Measurements from ENCODE around the gene WEE2.
"Not testable (repeated sequence)": the region's sequence is repeated elsewhere in the genome, so short reads cannot be mapped to it uniquely, and the experiment has no call there.

The WEE2 gene

DNA sequence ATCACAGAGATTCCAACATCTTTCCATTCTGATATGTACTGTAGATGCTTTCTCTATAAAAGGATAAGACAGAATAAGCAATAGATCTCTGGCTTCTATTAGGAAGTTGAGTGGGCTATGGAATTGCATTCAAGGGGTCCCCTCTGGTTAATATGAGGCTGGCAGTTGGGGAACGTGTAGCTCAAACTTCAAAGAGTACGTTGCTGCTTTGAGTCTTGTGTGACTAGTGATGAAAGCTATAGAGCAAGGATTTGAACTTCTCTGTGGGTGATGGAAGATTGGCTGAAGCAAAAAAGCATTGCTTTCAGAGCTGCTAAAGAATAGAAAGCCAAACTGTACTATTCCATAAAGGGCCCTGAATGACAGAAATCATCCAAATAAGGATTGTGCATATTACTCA lies 6.4 kb downstream of the WEE2 start:
- no peak for DNase-seq (ENCODE audit: low spot score)

DNA sequence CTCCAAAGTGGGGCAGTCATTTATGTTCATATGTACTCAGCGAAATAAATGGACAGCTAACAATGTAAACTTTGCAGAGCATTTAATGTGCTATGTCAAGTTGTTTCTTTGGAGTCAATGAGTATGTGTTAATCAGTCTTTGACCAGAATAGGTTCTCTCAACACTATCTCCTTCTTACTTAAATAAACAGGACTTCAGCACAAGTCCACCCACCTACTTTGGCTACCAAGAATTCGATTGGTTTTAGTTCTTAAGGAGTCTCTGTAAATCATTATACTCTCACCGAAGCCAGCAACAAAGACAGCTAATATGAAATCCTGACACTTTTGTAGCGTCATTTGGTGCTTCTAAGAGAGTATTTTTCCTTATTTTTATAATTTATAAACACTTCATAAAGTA lies 6.9 kb downstream of the WEE2 start:
- no peak for DNase-seq (ENCODE audit: low spot score)

DNA sequence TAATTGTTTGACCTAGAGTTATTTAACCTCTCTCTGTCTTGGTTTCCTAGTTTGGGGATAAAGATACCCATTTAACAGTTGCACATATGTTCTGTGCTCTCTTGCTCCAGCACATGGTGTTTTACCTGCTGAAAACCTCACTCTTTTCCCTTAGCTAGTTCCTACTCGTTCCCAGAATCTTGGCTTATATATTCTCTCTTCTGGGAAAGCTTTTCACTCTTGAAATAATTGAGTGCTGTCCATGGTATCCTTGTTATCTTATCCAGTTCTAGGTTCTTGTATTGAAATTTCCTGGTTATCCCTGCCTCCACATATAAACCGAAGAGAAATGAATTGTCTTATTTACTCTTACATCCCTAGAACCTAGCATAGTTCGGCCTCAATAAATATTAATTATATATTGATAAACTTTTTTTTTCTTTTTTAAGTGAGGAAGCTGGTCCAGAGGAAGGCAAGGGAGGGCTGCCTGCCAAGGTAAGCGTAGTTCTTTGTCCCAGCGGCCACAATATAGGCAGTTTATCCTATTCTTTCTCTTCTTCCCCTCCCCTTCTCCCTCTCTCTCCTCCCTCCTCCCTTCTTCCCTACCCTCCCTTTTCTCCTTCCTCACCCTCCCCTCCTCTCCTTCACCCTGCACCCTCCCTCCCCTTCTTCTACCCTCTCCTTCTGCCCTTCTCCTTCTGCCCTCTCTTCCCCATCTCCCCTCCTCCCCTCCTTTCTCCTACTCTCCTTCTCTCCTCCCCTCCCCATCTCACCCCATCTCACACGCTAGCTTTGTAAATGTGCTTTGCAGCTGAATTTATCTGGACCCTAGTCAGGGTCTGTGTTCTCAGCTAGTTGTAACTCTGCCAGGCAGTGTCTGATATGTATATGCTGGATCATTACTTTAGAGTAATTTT lies 7.9 kb downstream of the WEE2 start:
- DNase-seq (ENCODE audit: low spot score) = no peak

DNA sequence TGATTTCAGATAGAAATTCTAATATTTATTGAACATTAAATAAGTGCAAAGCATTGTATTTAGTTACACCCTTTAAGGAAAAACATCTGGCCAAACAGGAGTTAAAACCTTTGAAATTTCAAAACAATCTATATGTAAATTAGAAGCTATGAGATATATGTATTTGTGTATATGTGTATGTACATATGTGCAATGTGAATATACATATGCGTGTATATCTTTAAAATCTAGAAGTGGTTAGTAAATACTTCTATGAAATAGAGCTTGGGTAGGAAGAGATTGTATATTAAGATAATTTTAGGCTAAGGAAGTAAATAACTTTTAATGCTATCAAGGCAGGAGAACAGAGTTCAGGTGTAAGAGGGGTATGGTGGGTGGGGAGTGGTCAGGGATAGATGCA lies 9.3 kb downstream of the WEE2 start:
- DNase-seq (ENCODE audit: low spot score) = no peak

DNA sequence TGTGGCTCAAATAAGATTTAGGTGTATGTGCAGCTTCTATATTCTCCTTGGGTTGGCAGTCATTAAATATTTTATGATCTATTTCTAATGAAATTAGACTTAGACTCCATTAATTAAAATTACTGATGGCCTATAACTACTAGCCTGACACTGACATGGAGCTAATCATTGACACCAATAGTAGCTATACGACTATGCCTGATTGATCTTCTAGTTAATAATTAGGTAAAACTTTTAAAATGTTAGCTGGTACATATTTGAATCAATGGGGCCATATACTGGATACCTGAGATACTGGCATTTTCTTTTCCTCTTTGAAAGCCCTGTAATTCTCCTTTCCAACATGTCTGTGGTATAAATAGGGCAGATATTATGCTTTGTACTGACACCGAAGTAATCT lies 14.4 kb downstream of the WEE2 start:
- no peak for DNase-seq (ENCODE audit: low spot score)

DNA sequence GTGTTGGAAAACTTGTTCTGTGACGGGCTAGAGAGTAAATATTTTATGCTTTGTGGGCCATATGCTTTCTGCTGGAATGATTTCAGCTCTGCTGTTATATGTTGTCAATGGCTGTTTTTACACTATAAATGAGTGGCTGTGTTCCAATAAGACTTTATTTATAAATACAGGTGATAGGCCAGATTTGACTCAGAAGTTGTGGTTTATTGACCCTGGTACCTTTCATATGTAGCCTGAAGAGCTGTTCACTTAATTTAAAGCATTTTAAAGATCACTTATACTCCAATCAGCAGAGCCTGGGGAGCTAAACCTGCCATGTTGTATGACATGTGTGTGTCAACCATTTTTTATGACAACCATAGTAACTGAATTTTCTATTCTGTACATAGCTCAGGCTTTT lies 20.9 kb downstream of the WEE2 start:
- DNase-seq (ENCODE audit: low spot score) = no peak

DNA sequence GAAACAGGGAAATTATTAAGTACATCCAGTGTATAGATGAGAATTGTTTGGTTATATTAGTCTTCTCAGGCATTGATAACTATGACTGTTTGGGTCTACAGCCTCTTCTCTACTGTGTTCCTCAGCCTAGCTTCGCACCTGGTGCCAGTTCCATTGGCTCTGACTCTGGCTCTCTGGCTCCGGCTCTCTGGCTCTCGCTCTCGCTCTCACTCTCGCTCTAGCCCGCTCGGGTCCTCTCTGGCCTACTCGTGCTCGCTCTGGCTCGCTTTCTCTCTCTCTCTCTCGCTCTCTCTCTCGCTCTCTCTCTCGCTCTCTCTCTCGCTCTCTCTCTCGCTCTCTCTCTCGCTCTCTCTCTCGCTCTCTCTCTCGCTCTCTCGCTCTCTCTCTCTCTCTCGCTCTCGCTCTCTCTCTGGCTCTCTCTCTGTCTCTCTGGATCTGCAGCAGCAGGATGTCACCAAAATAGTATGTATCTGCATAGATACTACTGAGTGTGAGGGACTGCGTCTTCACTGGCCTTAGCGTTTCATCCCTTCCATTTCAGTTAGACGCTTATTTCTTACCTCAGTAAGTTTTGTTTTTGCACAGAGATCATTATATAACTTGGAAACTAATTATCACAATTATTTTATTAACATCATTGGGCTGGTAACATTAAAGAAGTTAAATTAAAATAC lies 23.5 kb downstream of the WEE2 start:
- DNase-seq (ENCODE audit: low spot score) = no peak

DNA sequence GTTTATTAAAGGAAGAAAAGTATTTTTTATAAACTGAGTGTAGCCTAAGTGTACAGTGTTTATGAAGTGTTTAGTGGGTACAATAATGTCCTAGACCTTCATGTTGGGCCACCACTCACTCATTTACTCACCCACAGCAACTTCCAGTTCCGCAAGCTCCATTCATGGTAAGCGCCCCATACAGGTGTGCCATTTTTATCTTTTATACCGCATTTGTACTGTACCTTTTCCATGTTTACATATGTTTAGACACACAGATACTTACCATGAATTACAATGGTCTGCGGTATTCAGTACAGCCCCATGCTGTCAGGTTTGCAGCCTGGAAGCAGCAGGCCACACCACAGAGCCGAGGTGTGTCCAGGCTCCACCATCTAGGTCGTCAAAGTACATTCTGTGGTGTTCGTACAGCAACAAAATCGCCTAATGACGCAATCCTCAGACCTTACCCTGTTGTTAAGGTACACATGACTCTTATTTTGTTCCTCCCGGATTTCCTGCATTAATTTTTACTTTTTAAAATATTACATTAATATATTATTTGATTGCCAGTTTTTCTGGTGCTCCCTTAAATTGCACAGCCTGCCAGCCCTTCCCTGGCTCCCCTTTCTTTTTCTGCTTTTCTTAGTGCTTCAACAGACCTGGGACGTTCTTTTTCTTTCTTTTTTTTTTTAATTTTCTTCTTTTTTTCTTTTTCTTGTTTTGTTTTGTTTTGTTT lies 29.1 kb downstream of the WEE2 start:
- no peak for DNase-seq (ENCODE audit: low spot score)

DNA sequence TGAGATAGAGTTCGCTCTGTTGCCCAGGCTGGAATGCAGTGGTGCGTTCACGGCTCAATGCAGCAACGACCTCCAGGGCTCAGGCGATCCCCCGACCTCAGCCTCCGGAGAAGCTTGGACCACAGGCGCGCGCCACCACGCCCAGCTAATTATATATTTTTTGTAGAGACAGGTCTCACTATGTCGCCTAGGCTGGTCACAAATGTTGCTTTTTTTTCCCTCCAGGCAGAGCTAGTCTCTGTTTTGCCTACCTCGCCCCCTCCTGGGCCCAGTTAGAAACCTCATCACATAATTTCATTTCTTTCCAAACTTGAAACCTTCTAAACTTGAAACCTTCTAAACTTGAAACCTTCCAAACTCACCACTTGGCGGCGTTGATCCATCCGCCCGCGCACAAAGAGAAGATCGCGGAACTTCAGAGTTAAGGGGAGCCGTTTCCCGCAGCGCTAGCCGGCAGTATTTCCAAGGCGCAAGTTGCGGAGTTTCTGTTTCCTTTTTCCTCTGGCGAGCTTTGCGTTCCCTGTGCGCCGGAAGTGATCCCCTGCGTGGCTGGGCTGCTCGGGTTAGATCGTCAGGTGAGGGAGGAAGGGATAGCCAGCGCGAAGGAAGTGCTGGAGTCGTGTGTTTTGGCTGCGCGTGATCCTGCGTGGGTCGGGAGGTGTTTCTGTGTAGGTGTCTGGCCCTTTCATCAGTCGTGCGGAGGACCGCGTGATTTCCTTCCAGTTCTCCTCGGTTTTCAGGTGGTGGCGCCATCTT lies 29.9 kb downstream of the WEE2 start, which contains the start of gene SSBP1:
Gene SSBP1, plus strand, starts transcription at position 523 of the 756 bp plus-strand sequence. CDS start 809 bp downstream, outside the sequence.
- peak; percentile 89 for DNase-seq (ENCODE audit: low spot score)

DNA sequence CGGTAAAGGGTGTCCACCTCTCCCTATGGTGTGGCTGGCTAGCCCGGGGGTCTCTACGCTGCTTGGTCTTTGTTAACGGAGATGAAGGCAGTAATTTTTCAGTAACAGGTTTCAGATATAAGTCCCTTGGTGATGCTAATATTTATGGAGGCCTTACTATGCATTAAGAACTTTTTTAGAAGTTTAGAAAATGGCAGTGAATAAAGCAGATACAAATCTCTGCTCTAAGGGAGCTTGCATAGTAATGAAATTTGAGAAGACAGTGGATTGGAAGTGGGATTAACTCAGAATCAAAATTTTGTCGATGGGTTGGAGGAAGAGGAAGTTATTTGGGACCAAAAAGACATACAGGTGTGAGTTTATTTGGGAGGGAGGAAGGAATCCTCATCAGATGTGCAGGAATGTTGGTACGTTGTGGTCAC lies 30.4 kb downstream of the WEE2 start:
- no peak for DNase-seq (ENCODE audit: low spot score)

DNA sequence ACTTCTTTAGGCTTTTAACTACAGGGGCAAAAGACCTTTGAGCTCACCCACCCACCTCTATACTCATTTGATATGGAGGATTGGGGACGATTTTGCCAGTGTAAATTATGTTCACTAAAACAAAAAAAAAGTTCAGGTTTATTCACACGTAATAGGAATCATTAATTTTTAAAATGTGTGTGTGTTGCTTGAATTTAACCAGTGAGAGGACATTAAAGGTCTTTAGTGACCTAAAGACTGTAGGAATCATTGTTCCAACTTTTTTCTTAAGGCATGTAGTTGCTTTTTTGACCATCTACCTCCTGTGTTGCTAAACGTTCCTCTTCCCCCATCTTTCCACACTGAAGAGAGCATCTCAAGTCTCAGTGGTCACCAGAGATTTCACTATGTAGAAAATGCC lies 31.1 kb downstream of the WEE2 start:
- no peak for DNase-seq (ENCODE audit: low spot score)

DNA sequence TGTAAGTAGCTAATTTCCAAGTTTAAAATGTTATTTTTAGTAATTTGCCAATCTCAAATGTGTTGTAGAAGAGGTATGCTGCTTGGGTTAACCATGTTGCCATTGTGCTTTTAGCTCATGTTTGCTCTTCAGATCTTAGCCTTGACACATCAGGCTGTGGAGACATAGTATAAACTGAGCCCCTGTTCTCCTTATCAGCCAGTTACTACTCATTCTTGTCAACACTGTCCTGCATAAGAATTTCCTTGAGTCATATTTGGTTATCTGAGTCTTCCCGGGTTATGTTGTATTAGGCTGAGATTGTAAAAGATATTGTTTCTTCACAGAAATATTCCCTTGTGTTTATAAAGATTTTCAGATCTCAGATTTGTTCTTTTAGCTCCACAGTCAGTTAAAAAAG lies 34.1 kb downstream of the WEE2 start:
- DNase-seq (ENCODE audit: low spot score) = no peak

DNA sequence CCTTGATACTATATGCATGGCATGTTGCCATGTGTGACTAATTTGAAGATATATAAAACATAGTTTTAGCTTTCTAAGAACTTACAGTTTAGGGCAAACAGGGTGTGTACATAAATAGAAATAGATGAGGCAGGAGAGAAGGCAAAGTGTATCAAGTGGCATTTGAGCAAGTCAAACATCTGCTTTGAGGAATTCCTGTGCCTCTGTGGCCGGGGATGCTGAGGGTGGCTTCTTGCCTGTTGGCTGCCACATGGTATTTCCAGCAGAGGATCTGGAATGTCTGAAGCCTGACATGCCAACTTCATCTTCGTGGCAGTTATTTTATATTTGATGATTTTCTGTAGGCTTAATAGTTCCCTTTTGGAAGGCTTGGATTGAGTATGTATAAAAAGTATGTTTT lies 36.0 kb downstream of the WEE2 start:
- no peak for DNase-seq (ENCODE audit: low spot score)

DNA sequence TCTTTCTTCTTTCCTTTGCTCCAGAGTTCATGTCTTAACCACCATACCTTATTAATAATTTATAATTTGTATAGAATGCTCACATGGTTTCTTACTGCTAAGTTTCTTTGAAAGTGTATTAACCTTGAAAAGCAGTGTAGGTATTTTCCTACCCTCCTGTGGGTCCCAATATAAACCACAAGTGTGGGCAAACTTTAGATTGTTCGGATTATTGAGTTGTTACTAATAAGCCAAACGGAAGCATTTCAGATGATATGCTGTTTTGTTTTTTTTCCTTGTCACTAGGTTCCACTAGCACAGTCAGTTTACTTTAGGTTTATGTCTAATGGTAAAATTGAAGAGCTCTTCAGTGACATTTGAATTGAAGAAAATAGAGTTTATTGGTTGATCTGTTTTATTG lies 40.2 kb downstream of the WEE2 start:
- DNase-seq (ENCODE audit: low spot score) = no peak

DNA sequence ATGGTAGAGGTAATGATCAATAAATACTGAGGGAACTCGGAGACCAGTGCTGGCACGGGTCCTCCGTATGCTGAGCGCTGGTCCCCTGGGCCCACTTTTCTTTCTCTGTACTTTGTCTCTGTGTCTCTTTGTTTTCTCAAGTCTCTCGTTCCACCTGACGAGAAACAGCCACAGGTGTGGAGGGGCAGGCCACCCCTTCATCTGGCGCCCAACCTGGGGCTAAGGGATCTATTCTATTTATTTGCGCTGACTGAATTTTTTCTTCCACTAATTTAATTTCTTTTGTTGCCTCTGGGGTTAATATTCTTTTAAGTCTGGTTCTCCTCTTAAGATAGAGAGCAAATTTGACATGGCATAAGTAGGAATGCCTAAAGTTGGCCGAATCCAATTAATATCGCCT lies 43.8 kb downstream of the WEE2 start:
- not testable (repeated sequence) for DNase-seq (ENCODE audit: low spot score)

DNA sequence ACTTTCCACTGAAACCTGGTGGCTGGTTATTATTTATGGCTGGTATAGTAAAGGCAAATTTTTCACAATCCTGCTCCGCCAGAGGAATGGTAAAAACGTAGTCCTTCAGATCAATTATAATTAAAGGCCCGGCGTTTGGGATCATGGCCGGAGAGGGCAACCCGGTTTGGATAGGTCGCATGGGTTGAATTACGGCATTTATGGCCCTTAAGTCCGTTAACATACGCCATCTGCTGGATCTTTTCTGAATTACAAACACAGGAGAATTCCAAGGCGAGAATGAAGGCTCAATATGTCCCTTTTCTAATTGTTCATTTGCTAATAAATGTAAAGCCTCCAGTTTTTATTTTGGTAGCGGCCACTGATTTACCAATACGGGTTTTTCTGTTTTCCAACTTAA lies 44.5 kb downstream of the WEE2 start:
- no peak for DNase-seq (ENCODE audit: low spot score)

DNA sequence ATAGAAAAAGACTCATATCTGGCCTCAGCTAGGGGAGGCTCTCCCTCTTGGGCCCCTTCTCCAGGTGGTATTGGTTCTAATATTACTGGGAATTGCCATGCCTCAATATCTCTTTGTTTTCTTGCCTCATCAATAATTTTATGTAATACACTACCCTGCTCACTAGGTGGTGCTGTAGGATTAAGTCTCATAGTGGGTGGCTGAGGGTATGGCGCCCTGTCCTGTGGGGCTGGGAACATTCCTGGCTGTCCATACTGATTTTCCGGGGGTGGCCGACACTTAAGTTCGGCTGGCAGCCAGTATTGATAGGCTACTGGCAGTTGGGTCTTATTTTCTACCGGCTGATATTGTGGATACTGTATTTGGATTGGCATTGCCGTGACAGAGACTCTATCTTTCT lies 46.8 kb downstream of the WEE2 start:
- DNase-seq (ENCODE audit: low spot score) = peak; percentile 13

DNA sequence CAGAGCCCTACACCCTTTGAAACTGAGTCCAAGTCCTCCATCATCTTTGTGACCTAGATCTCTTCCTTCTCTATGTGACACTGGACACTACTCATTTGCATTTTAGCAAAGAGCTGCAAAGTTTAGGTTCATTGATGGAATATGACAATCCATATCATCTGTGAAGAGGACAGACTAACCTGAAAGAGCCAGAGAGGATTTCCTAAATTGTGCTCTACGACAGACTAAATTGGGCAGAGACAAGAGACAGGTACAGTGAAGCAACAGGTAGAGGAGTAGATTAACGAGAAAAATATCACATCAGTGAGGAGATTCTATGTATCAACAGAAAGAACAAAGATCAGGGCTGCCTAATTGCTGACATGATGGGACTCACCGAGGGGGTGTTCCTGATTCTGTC lies 55.6 kb downstream of the WEE2 start, which contains the start of gene TAS2R3:
Gene TAS2R3, plus strand, starts transcription at position 301 of the 400 bp plus-strand sequence. Its CDS starts 62 bp downstream, at position 363.
- no peak for DNase-seq (ENCODE audit: low spot score)

DNA sequence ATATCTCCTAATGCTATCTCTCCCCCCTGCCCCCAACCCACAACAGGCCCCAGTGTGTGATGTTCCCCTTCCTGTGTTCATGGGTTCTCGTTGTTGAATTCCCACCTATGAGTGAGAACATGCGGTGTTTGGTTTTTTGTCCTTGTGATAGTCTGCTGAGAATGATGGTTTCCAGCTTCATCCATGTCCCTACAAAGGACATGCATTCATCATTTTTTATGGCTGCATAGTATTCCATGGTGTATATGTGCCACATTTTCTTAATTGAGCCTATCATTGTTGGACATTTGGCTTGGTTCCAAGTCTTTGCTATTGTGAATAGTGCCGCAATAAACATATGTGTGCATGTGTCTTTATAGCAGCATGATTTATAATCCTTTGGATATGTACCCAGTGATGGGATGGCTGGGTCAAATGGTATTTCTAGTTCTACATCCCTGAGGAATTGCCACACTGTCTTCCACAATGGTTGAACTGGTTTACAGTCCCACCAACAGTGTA lies 62.0 kb downstream of the WEE2 start:
- not testable (repeated sequence) for DNase-seq (ENCODE audit: low spot score)

DNA sequence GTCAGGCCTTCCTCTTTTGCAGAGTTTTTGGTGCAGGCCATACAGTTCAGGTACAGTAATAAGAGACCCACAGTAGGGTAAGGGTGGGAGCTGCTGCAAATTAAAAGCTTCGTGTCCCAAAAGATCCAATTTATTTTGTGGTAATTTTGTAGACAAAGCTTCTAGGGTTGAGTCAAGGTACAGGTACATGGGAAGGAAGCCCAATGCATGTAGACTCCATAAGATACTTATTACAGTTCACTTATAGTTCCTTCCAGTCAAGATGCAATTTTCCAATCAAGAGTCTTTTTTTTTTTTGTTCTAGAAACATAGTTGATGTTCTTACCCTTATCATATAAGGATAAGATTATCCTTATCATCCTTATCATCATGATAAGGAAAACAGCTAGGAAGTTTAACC lies 68.2 kb downstream of the WEE2 start, which contains the start of gene TAS2R4:
Gene TAS2R4, plus strand, starts transcription at position 301 of the 400 bp plus-strand sequence. CDS start 1,815 bp downstream, outside the sequence.
- no peak for DNase-seq (ENCODE audit: low spot score)
